Stomach (tissue), 9 donors: Measurements from ENCODE around the gene BCL2L15. TPM values are rescaled to one million over a fixed set of nuclear protein-coding genes. Genes with fewer than 3 reads are reported as not detected.

Source experiments
- DNase-seq, 2 donors: peaks; one replicate each; pipeline versions ENCODE4 v3.0.0 to v3.0.0-alpha.2; 2013 to 2019
- H3K27ac ChIP-seq, 5 donors: fragments of 200-600 bp in 4 of 5; sonication (generic) in 4 of 5; one replicate each; pipeline ENCODE4 v1.5.1; 2013 to 2019; ENCODE audit warnings: mild to moderate bottlenecking in 1 of 5, moderate library complexity in 1 of 5
- H3K27me3 ChIP-seq, 3 donors: fragments of 200-600 bp; sonication (generic); one replicate each; pipeline ENCODE4 v1.5.1; 2017 to 2019; ENCODE audit warnings: mixed run types in 1 of 3
- H3K36me3 ChIP-seq, 4 donors: fragments of 200-600 bp; sonication (generic); 1 replicate in 3 of 4; 2 replicates in 1 of 4; pipeline ENCODE4 v1.5.1; 2016 to 2019
- H3K4me1 ChIP-seq, 4 donors: fragments of 200-600 bp; sonication (generic); one replicate each; pipeline ENCODE4 v1.5.1; 2016 to 2019
- H3K4me3 ChIP-seq, 4 donors: fragments of 200-600 bp; sonication (generic) in 3 of 4; one replicate each; pipeline ENCODE4 v1.5.1; 2016 to 2019; ENCODE audit warnings: mild to moderate bottlenecking in 1 of 4
- H3K9me3 ChIP-seq, 4 donors: fragments of 200-600 bp; sonication (generic); one replicate each; pipeline ENCODE4 v1.5.1; 2016 to 2019
- CTCF ChIP-seq, 7 experiments: fragments of 450-650 bp in 4 of 7; fragments of 200-600 bp in 3 of 7; sonication (generic) in 3 of 7; IDR thresholded peaks; one replicate each; pipeline ENCODE4 v1.5.1; 2016 to 2019; ENCODE audit warnings: antibody characterized with exemption in 7 of 7, control low read depth in 2 of 7, mild to moderate bottlenecking in 1 of 7
- EP300 ChIP-seq: sonication (generic); formaldehyde crosslinking; IDR thresholded peaks from one replicate; pipeline ENCODE4 v1.6.1; 2017; ENCODE audit warnings: antibody characterized with exemption
- POLR2A ChIP-seq, 4 donors: fragments of 450-650 bp; IDR thresholded peaks; one replicate each; pipeline ENCODE4 v1.6.1; 2016; ENCODE audit warnings: antibody characterized with exemption in 4 of 4, control low read depth in 2 of 4, mild to moderate bottlenecking in 1 of 4, moderate library complexity in 1 of 4
- POLR2AphosphoS5 ChIP-seq, 3 donors: sonication (generic); formaldehyde crosslinking; IDR thresholded peaks; one replicate each; pipeline ENCODE4 v1.6.1; 2016; ENCODE audit warnings: antibody characterized with exemption in 3 of 3
- WGBS, 5 donors: extraction: QIAGEN DNeasy Blood & Tissue Kit in 3 of 5; methylation state at CpG; one replicate each; pipeline versions ENCODE4 v1.1.5 to v1.1.7; 2013 to 2018; 5-methylcytosine and 5-hydroxymethylcytosine counted together
- intact Hi-C: fragments of 100-400 bp; cut with DNase I; formaldehyde crosslinking; loops from one replicate; pipeline ENCODE4 v1.15.1; 2023; ENCODE audit warnings: low total_unique reads
- polyA plus RNA-seq, 3 donors: library from polyadenylated mRNA; stranded (reverse); fragments of 200-250 nt; gene quantifications; one replicate each; pipeline ENCODE4 v1.2.3, GENCODE V29; 2013
- total RNA-seq, 5 donors: library from RNA; depleted of rRNA; stranded (reverse); fragments of >200 nt; gene quantifications; one replicate each; pipeline versions ENCODE4 v1.1.0 to v1.2.3, GENCODE V29; 2014 to 2016
- donor health status: healthy with polysubstance abuse.
- donor health status: Bipolar disorder and iron deficiency.
- donor health status: healthy.

The BCL2L15 gene
- total and polyA plus RNA-seq, 8 donors, result 11.3 to 425 (median 35.6) TPM

DNA sequence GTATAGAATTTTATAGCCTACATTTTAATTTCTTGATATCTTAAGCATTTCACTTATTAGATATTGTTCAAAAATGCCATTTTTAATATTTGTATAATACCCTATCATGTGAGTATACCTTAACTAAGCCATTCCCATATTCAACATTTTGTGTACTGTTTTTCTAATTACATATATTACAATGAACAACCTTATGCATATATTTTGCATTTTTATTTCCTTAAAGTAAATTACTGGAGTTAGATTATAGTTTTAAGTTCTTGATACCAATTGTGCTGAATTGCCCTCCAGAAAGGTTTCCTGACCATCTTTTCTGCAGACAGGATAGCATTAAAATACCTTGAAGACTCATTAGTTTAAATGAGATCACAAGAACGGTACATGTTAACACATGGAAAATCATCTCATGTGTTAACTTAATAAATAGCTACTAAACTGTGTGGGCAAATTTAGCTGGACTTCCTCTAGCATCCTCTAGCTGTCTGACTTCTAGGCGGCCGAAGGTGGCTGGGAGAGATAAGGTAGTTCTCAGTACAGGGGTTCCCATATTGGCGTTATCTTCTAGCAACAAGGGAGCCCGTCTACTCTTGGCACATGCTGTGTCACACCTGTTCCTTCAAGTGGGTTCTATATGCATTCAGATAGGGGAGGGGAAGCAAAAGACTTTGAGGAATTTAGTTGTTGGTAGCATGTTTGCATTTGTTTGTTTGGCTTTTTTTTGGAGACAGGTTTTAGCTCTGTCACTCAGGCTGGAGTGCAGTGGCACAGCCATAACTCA is 26.7 kb upstream of the BCL2L15 start:
- WGBS, 5 donors, result 55 to 75% (median 57%) methylated on average over 5 of the region's 5 CpGs
- Histone ChIP-seq H3K27ac (no peak overlapping the region), H3K4me1 (peaks cover 0 to 13% (median 5%) of the 10 kb centered on the region in 4 donors), H3K9me3 (no peaks in the 10 kb centered on the region), H3K36me3 (peaks cover 6 to 32% (median 30%) of the 10 kb centered on the region in 4 donors), H3K27me3 (no peaks in the 10 kb centered on the region), H3K4me3 (no peak overlapping the region)
- intact Hi-C loops, result no loop called here
- TF ChIP-seq POLR2AphosphoS5 (IDR thresholded peaks at IDR 0.05) (no peak), POLR2A (IDR thresholded peaks at IDR 0.05) (no peak), CTCF (IDR thresholded peaks at IDR 0.05) (no peak), EP300 (no peak)
- DNase-seq, result peak in 1 of 2 donors; percentile 26

- peaks cover 0 to 13% (median 5%) of the 10 kb centered on the region in 4 donors for H3K4me1 ChIP-seq
- H3K36me3 ChIP-seq, result peaks cover 6 to 40% (median 38%) of the 10 kb centered on the region in 4 donors
- peak overlapping the region in 4 of 5 donors; percentile 31 to 59 (median 41) for H3K27ac ChIP-seq
- intact Hi-C loops, result no loop called here
- no peaks in the 10 kb centered on the region for H3K9me3 ChIP-seq
- no peak overlapping the region for H3K4me3 ChIP-seq
- TF ChIP-seq CTCF (IDR thresholded peaks at IDR 0.05) (no peak), POLR2AphosphoS5 (IDR thresholded peaks at IDR 0.05) (no peak), EP300 (no peak), POLR2A (IDR thresholded peaks at IDR 0.05) (no peak)
- H3K27me3 ChIP-seq, result no peaks in the 10 kb centered on the region
- no peak for DNase-seq
- WGBS, 5 donors, result 50 to 65% (median 58%) methylated on average over 3 of the region's 3 CpGs
These were observed 25.9 kb upstream of the BCL2L15 start for GRCh38 chr1:113913312-113913668.

DNA sequence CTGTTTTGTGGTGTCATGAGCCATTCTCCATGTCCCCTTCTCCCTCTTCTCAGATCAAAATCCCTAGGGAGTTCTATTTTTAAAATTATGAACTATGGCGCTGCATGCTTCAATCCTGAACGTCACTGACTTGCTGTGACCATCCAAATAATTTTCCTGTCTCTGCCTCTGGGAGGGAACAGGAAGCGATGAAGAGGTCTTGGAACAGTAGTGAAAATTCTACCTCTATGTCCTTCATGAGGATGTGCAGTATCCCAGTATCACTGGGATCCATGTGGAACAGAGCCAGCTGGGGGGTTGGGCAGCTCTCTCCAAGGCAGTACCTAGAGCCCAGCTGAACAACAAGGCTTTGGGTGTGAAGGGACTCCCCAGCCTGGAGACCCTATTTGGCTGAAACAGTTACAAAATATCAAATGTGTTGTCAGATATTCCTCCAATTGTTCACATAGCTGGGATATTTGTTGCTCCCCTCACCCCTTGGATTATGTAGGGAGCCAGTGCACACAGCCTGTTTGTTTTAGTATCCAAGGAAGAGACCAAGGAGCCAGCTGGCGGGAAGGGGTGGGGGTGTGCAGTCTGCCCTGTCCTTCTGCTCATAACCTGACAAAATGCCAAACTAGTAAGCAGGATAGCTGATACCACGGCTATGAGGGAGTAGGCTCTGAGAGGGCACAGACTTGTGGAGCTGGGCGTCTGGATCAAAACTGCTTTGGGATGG is 25.4 kb upstream of the BCL2L15 start:
- Histone ChIP-seq H3K4me1 (peaks cover 0 to 13% (median 5%) of the 10 kb centered on the region in 4 donors), H3K27ac (peak overlapping the region; percentile 13 to 59 (median 38)), H3K27me3 (no peaks in the 10 kb centered on the region), H3K4me3 (no peak overlapping the region), H3K9me3 (no peaks in the 10 kb centered on the region), H3K36me3 (peaks cover 6 to 45% (median 43%) of the 10 kb centered on the region in 4 donors)
- intact Hi-C loops, result no loop called here
- WGBS, 5 donors, result 34 to 63% (median 59%) methylated on average over 6 of the region's 6 CpGs
- peak in 1 of 2 donors; percentile 75 for DNase-seq
- TF ChIP-seq CTCF (IDR thresholded peaks at IDR 0.05) (no peak), POLR2AphosphoS5 (IDR thresholded peaks at IDR 0.05) (no peak), EP300 (no peak), POLR2A (IDR thresholded peaks at IDR 0.05) (no peak)

DNA sequence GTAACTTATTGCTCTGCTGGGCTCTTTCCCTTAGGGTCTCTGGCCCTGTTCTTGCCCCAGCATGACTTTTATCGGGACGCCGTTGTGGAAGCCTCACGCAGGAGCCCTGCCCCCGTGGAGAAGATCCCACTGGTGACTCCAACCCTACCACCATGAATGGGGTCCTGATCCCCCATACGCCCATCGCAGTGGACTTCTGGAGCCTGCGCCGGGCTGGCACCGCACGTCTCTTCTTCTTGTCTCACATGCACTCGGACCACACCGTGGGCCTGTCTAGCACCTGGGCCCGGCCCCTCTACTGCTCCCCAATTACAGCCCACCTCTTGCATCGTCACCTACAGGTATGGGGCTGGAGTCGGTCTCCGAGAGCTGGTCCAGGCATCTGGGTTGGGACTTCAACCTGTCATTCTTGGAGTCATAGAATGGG is 18.1 kb upstream of the BCL2L15 start:
- Histone ChIP-seq H3K9me3 (no peaks in the 10 kb centered on the region), H3K36me3 (peaks cover 4 to 53% (median 46%) of the 10 kb centered on the region in 4 donors), H3K4me3 (peak overlapping the region; percentile 73 to 90 (median 86)), H3K27ac (peak overlapping the region; percentile 81 to 97 (median 91)), H3K4me1 (peaks cover 8 to 49% (median 35%) of the 10 kb centered on the region in 4 donors), H3K27me3 (no peaks in the 10 kb centered on the region)
- TF ChIP-seq CTCF (IDR thresholded peaks at IDR 0.05) (peak in 1 of 7 experiments; percentile 0), POLR2A (IDR thresholded peaks at IDR 0.05) (no peak)
- intact Hi-C loops, result loop anchor here (10.0 kb wide), 1 partner anchor 71 kb away; no protein-coding TSS in a partner anchor
- 0 to 1% (median 1%) methylated on average over 13 to 17 of the region's 17 CpGs for WGBS, 5 donors
- peak in 1 of 2 donors; percentile 29 for DNase-seq
